HUES48 (cell line): ENCODE results near the gene KBTBD12.

Source experiments
- H3K27ac ChIP-seq: one replicate; pipeline ENCODE4 v1.7.0; 2013; ENCODE audit warnings: low read depth, low read length, inconsistent platforms
- H3K27me3 ChIP-seq: 2 replicates; pipeline ENCODE4 v1.6.1; 2013; ENCODE audit warnings: mild to moderate bottlenecking, low read length; ENCODE audit not compliant: control insufficient read depth, insufficient read depth
- H3K36me3 ChIP-seq: 2 replicates; pipeline ENCODE4 v1.6.1; 2013; ENCODE audit warnings: low read length; ENCODE audit not compliant: control insufficient read depth, insufficient read depth
- H3K4me1 ChIP-seq: 2 replicates; pipeline ENCODE4 v1.6.1; 2013; ENCODE audit warnings: mild to moderate bottlenecking, low read length; ENCODE audit not compliant: control insufficient read depth, insufficient read depth
- H3K4me3 ChIP-seq: 2 replicates; pipeline ENCODE4 v1.5.1; 2013; ENCODE audit warnings: mild to moderate bottlenecking, low read depth, low read length
- H3K9ac ChIP-seq: 2 replicates; pipeline ENCODE4 v1.6.1; 2013; ENCODE audit warnings: mild to moderate bottlenecking, low read depth, low read length, moderate library complexity
- H3K9me3 ChIP-seq: 2 replicates; pipeline ENCODE4 v1.6.1; 2013; ENCODE audit warnings: low read length; ENCODE audit not compliant: control insufficient read depth, insufficient read depth

The KBTBD12 gene

GRCh38 chr3:128012050-128012449 is 97.0 kb downstream of the KBTBD12 start:
- H3K36me3 ChIP-seq, result no peaks in the 10 kb centered on the region
- no peak overlapping the region for H3K4me3 ChIP-seq
- peaks cover 5% of the 10 kb centered on the region; the same call in 1 of the 2 replicates for H3K9me3 ChIP-seq
- no peak overlapping the region for H3K9ac ChIP-seq
- H3K27me3 ChIP-seq, result no peaks in the 10 kb centered on the region
- no peak overlapping the region for H3K27ac ChIP-seq
- H3K4me1 ChIP-seq, result peaks cover under 1% of the 10 kb centered on the region; the same call in 1 of the 2 replicates

GRCh38 chr3:128014548-128014947 is 99.5 kb downstream of the KBTBD12 start:
- H3K27me3 ChIP-seq, result no peaks in the 10 kb centered on the region
- H3K4me1 ChIP-seq, result no peaks in the 10 kb centered on the region
- H3K9ac ChIP-seq, result no peak overlapping the region
- no peak overlapping the region for H3K4me3 ChIP-seq
- no peak overlapping the region for H3K27ac ChIP-seq
- peaks cover 5% of the 10 kb centered on the region; the same call in 1 of the 2 replicates for H3K9me3 ChIP-seq
- H3K36me3 ChIP-seq, result no peaks in the 10 kb centered on the region

GRCh38 chr3:128016502-128016901 is 101.5 kb downstream of the KBTBD12 start:
- Histone ChIP-seq H3K9me3 (peaks cover 5% of the 10 kb centered on the region; the same call in 1 of the 2 replicates), H3K27ac (no peak overlapping the region), H3K9ac (no peak overlapping the region), H3K4me3 (no peak overlapping the region), H3K27me3 (no peaks in the 10 kb centered on the region), H3K4me1 (no peaks in the 10 kb centered on the region), H3K36me3 (no peaks in the 10 kb centered on the region)

GRCh38 chr3:128021768-128022372 is 106.8 kb downstream of the KBTBD12 start:
- Histone ChIP-seq H3K9ac (no peak overlapping the region), H3K27ac (no peak overlapping the region), H3K27me3 (no peaks in the 10 kb centered on the region), H3K9me3 (no peaks in the 10 kb centered on the region), H3K36me3 (no peaks in the 10 kb centered on the region), H3K4me3 (no peak overlapping the region), H3K4me1 (no peaks in the 10 kb centered on the region)

GRCh38 chr3:128033102-128033501 is 118.1 kb downstream of the KBTBD12 start:
- Histone ChIP-seq H3K27me3 (no peaks in the 10 kb centered on the region), H3K27ac (no peak overlapping the region), H3K36me3 (no peaks in the 10 kb centered on the region), H3K4me3 (no peak overlapping the region), H3K4me1 (no peaks in the 10 kb centered on the region), H3K9me3 (no peaks in the 10 kb centered on the region), H3K9ac (no peak overlapping the region)

GRCh38 chr3:128036119-128036518 is 121.1 kb downstream of the KBTBD12 start:
- Histone ChIP-seq H3K9ac (no peak overlapping the region), H3K36me3 (no peaks in the 10 kb centered on the region), H3K4me3 (no peak overlapping the region), H3K4me1 (no peaks in the 10 kb centered on the region), H3K27me3 (no peaks in the 10 kb centered on the region), H3K27ac (no peak overlapping the region), H3K9me3 (no peaks in the 10 kb centered on the region)
